ENCODE measurements around the gene IDI2.
"Not testable (repeated sequence)": the region's sequence is repeated elsewhere in the genome, so short reads cannot be mapped to it uniquely, and the experiment has no call there.

Gene IDI2

DNA sequence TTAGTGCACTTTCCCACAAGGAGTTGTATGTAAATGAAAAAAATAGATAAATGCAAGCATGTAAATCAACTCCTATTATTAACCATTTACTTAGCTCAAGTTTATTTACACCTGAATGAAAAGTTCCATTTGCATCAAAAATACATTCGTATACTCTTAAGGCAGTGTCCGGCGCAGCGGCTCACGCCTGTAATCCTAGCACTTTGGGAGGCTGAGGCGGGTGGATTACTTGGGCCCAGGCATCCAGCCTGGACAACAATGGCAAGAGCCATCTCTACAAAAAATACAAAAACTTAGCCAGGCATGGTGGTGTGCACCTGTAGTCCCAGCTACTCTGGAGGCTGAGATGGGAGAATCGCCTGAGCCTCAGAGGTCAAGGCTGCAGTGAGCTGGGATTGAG, 4.2 kb upstream of the IDI2 start:
- H3K36me3 ChIP-seq (ENCODE audit: insufficient read depth, low read length): no peaks in the 10 kb centered on the region
- 94% methylated on average over 7 of the region's 7 CpGs for WGBS
- no peaks in the 10 kb centered on the region for H3K27me3 ChIP-seq (ENCODE audit: insufficient read depth, low read length)
- H3K9ac ChIP-seq (ENCODE audit: low read depth, low read length): no peak overlapping the region
- no peak overlapping the region for H3K4me3 ChIP-seq (ENCODE audit: low read length)
- H3K9me3 ChIP-seq (ENCODE audit: insufficient read depth, low read depth, low read length): no peaks in the 10 kb centered on the region
- H3K4me1 ChIP-seq (ENCODE audit: insufficient read depth, low read length): no peaks in the 10 kb centered on the region
- no peak overlapping the region for H3K27ac ChIP-seq (ENCODE audit: low read depth, low read length)

DNA sequence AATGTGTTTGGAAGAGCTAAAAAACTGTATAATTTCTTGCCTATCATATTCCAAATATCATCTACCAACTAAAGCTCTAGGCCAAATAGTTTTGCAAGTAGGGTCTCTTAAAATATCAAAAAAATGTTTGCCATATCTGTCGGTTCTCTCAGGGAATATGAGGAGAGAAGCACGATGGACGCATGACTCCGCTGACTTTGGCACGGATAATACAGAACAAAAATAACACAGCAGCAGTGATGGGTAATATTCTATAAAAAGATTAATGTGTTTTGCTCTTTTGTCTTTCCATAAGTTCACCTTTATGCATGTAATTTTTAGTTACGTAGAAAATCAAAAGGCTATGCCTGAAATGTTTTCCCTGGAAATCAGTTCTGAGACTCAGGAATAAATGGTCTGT, 919 bp upstream of the IDI2 start:
- Histone ChIP-seq H3K27ac (ENCODE audit: low read depth, low read length) (no peak overlapping the region), H3K27me3 (ENCODE audit: insufficient read depth, low read length) (no peaks in the 10 kb centered on the region), H3K9ac (ENCODE audit: low read depth, low read length) (no peak overlapping the region), H3K4me1 (ENCODE audit: insufficient read depth, low read length) (no peaks in the 10 kb centered on the region), H3K36me3 (ENCODE audit: insufficient read depth, low read length) (no peaks in the 10 kb centered on the region), H3K4me3 (ENCODE audit: low read length) (no peak overlapping the region), H3K9me3 (ENCODE audit: insufficient read depth, low read depth, low read length) (no peaks in the 10 kb centered on the region)
- WGBS: 92% methylated on average over 6 of the region's 6 CpGs

DNA sequence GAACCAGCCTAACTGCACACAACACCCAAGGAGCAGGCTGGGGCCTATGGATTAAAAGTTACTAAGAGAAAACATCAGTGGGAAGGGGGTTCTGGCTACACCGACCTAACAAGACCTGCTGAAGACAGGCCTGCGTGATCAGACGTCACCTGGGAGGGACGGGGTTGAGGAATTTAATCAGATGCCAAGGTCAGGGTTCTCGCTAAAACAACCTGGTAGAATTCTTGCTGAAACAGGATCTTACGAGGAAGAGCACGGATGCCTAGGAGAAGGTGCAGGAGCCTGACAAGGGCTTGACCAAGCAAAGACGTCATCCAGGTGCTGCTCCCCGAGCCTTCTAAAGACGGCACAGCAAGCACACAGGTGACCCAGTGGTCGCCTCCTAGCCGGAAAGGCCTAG, 1.6 kb downstream of the IDI2 start:
- no peaks in the 10 kb centered on the region for H3K27me3 ChIP-seq (ENCODE audit: insufficient read depth, low read length)
- H3K4me1 ChIP-seq (ENCODE audit: insufficient read depth, low read length): no peaks in the 10 kb centered on the region
- WGBS: 95% methylated on average over 12 of the region's 12 CpGs

DNA sequence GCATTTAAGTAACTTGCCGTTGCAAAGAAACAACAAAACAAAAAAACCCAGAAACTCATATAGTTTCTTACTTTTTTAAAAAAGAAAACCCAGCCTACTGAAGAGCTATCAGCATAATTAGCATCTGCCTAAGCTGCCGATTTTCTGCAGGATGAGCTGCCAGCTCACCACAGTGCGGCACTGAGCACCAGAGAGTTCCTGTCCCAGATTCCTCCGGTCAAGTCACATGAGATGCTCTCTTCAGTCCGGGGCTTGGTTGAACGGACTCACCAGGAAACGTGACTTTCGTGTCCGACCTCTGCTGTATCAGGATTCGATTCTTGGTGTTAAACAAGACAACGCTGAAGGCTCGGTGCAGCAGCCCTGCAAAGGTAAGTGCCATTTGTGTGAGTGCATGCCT, 3.2 kb downstream of the IDI2 start:
- H3K36me3 ChIP-seq (ENCODE audit: insufficient read depth, low read length): peaks cover 22% of the 10 kb centered on the region
- H3K27me3 ChIP-seq (ENCODE audit: insufficient read depth, low read length): no peaks in the 10 kb centered on the region
- no peak overlapping the region for H3K4me3 ChIP-seq (ENCODE audit: low read length)
- 82% methylated on average over 12 of the region's 12 CpGs for WGBS
- no peak overlapping the region for H3K27ac ChIP-seq (ENCODE audit: low read depth, low read length)
- 0 out of 2 replicates have a peak overlapping the region, but pooled peaks have one; percentile 25 for H3K9ac ChIP-seq (ENCODE audit: low read depth, low read length)
- no peaks in the 10 kb centered on the region for H3K4me1 ChIP-seq (ENCODE audit: insufficient read depth, low read length)
- H3K9me3 ChIP-seq (ENCODE audit: insufficient read depth, low read depth, low read length): no peaks in the 10 kb centered on the region

More for the DNA sequence above, 1.6 kb downstream of the IDI2 start:
- no peak overlapping the region for H3K9ac ChIP-seq (ENCODE audit: low read depth, low read length)
- peaks cover 9% of the 10 kb centered on the region for H3K36me3 ChIP-seq (ENCODE audit: insufficient read depth, low read length)
- no peak overlapping the region for H3K27ac ChIP-seq (ENCODE audit: low read depth, low read length)
- no peaks in the 10 kb centered on the region for H3K9me3 ChIP-seq (ENCODE audit: insufficient read depth, low read depth, low read length)
- H3K4me3 ChIP-seq (ENCODE audit: low read length): no peak overlapping the region

DNA sequence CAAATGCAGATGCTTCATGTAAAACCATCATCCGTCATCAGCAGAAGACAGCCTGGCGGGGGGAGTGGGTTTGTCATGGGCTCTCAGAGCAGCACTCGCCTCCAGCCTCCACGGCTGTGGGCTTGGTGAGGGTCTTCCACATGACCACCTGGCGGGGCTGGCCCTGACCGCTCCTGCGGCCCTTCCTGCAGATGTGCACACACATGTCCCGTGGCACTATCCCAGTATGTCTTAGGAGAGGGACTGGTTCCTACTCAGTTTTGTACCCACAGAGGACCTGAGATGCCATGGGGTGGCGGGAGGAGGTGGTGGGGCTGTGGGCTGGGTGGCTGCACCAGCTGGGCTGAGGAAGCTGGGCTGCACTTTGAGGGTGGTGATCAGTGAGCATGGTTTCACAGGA, 4.7 kb downstream of the IDI2 start:
- Histone ChIP-seq H3K9me3 (ENCODE audit: insufficient read depth, low read depth, low read length) (no peaks in the 10 kb centered on the region), H3K27me3 (ENCODE audit: insufficient read depth, low read length) (no peaks in the 10 kb centered on the region), H3K4me1 (ENCODE audit: insufficient read depth, low read length) (no peaks in the 10 kb centered on the region), H3K27ac (ENCODE audit: low read depth, low read length) (no peak overlapping the region), H3K4me3 (ENCODE audit: low read length) (no peak overlapping the region), H3K9ac (ENCODE audit: low read depth, low read length) (no peak overlapping the region), H3K36me3 (ENCODE audit: insufficient read depth, low read length) (peaks cover 36% of the 10 kb centered on the region)
- 95% methylated on average over 9 of the region's 9 CpGs for WGBS

DNA sequence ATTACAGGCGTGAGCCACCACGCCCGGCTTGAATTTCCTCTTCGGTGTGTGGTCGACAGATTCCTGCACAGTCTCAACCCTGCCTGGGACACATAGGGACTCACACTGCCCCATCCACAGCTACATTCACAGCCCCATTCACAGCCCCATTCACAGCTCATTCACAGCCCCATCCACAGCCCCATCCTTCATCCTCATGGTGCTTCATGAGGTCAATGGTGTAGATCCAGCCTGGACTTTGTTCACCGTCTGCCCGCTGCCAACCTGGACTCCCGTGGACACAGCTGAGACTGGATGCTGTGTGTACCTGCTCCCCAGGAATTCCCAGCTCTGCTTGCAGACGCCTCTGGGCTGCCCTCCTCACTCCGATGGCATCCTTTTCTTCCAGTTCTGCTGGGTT, 5.2 kb downstream of the IDI2 start:
- H3K36me3 ChIP-seq (ENCODE audit: insufficient read depth, low read length): peaks cover 41% of the 10 kb centered on the region
- H3K9me3 ChIP-seq (ENCODE audit: insufficient read depth, low read depth, low read length): no peaks in the 10 kb centered on the region
- no peak overlapping the region for H3K9ac ChIP-seq (ENCODE audit: low read depth, low read length)
- no peaks in the 10 kb centered on the region for H3K4me1 ChIP-seq (ENCODE audit: insufficient read depth, low read length)
- H3K27me3 ChIP-seq (ENCODE audit: insufficient read depth, low read length): no peaks in the 10 kb centered on the region
- no peak overlapping the region for H3K4me3 ChIP-seq (ENCODE audit: low read length)
- 88% methylated on average over 10 of the region's 10 CpGs for WGBS
- H3K27ac ChIP-seq (ENCODE audit: low read depth, low read length): no peak overlapping the region

DNA sequence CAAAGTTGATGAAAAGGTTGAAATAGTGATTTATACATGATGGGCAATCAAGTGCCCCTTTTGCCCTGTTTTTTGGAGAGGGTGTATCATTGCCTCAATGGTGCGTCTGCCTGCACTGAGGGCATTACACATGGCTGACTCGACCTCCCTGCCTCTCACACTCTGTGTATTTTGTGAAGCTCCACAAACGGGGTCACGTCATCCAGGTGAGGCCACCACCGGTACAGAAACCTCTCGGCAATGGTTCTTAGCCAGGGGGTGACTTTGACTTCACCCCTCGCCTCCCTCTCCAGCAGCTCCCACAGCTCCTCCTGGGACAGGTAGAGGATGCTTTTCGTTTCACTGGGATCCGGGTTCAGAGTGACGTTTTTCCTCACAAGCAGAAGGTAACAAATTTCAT, 6.3 kb downstream of the IDI2 start:
- H3K9me3 ChIP-seq (ENCODE audit: insufficient read depth, low read depth, low read length): no peaks in the 10 kb centered on the region
- no peak overlapping the region for H3K27ac ChIP-seq (ENCODE audit: low read depth, low read length)
- peaks cover 51% of the 10 kb centered on the region for H3K36me3 ChIP-seq (ENCODE audit: insufficient read depth, low read length)
- H3K27me3 ChIP-seq (ENCODE audit: insufficient read depth, low read length): no peaks in the 10 kb centered on the region
- H3K4me1 ChIP-seq (ENCODE audit: insufficient read depth, low read length): no peaks in the 10 kb centered on the region
- whole genome bisulfite sequencing: 91% methylated on average over 10 of the region's 10 CpGs
- H3K9ac ChIP-seq (ENCODE audit: low read depth, low read length): no peak overlapping the region
- no peak overlapping the region for H3K4me3 ChIP-seq (ENCODE audit: low read length)

GRCh38 chr10:1015688-1016087, 10.0 kb downstream of the IDI2 start:
- Histone ChIP-seq H3K9me3 (ENCODE audit: insufficient read depth, low read depth, low read length) (no peaks in the 10 kb centered on the region), H3K36me3 (ENCODE audit: insufficient read depth, low read length) (peaks cover 83% of the 10 kb centered on the region), H3K27me3 (ENCODE audit: insufficient read depth, low read length) (no peaks in the 10 kb centered on the region), H3K4me3 (ENCODE audit: low read length) (no peak overlapping the region), H3K27ac (ENCODE audit: low read depth, low read length) (no peak overlapping the region), H3K9ac (ENCODE audit: low read depth, low read length) (no peak overlapping the region), H3K4me1 (ENCODE audit: insufficient read depth, low read length) (no peaks in the 10 kb centered on the region)
- 96% methylated on average over 11 of the region's 11 CpGs for WGBS

DNA sequence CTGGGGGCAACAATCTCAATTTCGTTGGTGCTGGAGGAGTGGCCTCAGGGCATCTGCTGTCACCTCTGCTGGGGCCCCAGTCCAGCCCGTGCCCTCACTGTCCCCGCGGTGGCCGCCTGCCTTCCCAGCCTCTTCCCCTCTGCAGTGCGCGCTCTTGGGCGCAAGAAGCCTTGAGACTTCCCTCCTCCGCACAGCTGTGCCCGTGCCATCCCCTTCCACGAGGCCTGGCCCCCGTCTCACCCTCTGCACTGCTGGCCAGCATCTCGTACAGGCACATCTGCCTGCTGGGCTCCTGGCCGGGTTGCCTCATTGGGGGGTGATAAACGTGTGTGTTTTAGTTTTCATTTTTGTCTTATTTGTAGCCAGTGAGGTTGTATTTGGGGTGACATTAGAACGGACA, 14.0 kb downstream of the IDI2 start:
- H3K27me3 ChIP-seq (ENCODE audit: insufficient read depth, low read length): no peaks in the 10 kb centered on the region
- H3K9ac ChIP-seq (ENCODE audit: low read depth, low read length): no peak overlapping the region
- H3K27ac ChIP-seq (ENCODE audit: low read depth, low read length): no peak overlapping the region
- H3K9me3 ChIP-seq (ENCODE audit: insufficient read depth, low read depth, low read length): no peaks in the 10 kb centered on the region
- no peaks in the 10 kb centered on the region for H3K4me1 ChIP-seq (ENCODE audit: insufficient read depth, low read length)
- H3K36me3 ChIP-seq (ENCODE audit: insufficient read depth, low read length): peaks cover 93% of the 10 kb centered on the region
- H3K4me3 ChIP-seq (ENCODE audit: low read length): no peak overlapping the region
- WGBS: 97% methylated on average over 16 of the region's 16 CpGs

- no peak overlapping the region for H3K9ac ChIP-seq (ENCODE audit: low read depth, low read length)
- H3K27me3 ChIP-seq (ENCODE audit: insufficient read depth, low read length): no peaks in the 10 kb centered on the region
- H3K27ac ChIP-seq (ENCODE audit: low read depth, low read length): no peak overlapping the region
- H3K4me3 ChIP-seq (ENCODE audit: low read length): no peak overlapping the region
- no peaks in the 10 kb centered on the region for H3K9me3 ChIP-seq (ENCODE audit: insufficient read depth, low read depth, low read length)
- WGBS: 91% methylated on average over 7 of the region's 7 CpGs
- H3K36me3 ChIP-seq (ENCODE audit: insufficient read depth, low read length): peaks cover 93% of the 10 kb centered on the region
- no peaks in the 10 kb centered on the region for H3K4me1 ChIP-seq (ENCODE audit: insufficient read depth, low read length)
Measured at GRCh38 chr10:1010703-1011102, 15.0 kb downstream of the IDI2 start.

- not testable (repeated sequence) for H3K9ac ChIP-seq (ENCODE audit: low read depth, low read length); H3K27ac ChIP-seq (ENCODE audit: low read depth, low read length)
- peaks cover 94% of the 10 kb centered on the region for H3K36me3 ChIP-seq (ENCODE audit: insufficient read depth, low read length)
Measured at GRCh38 chr10:1009947-1010346, 15.7 kb downstream of the IDI2 start.

GRCh38 chr10:1009071-1009494, 16.6 kb downstream of the IDI2 start:
- Histone ChIP-seq H3K36me3 (ENCODE audit: insufficient read depth, low read length) (peaks cover 94% of the 10 kb centered on the region), H3K4me1 (ENCODE audit: insufficient read depth, low read length) (no peaks in the 10 kb centered on the region), H3K27me3 (ENCODE audit: insufficient read depth, low read length) (no peaks in the 10 kb centered on the region), H3K9ac (ENCODE audit: low read depth, low read length) (no peak overlapping the region), H3K27ac (ENCODE audit: low read depth, low read length) (no peak overlapping the region), H3K4me3 (ENCODE audit: low read length) (no peak overlapping the region), H3K9me3 (ENCODE audit: insufficient read depth, low read depth, low read length) (no peaks in the 10 kb centered on the region)
- WGBS: 97% methylated on average over 9 of the region's 9 CpGs

More at GRCh38 chr10:1009947-1010346, 15.7 kb downstream of the IDI2 start:
- not testable (repeated sequence) for H3K27me3 ChIP-seq (ENCODE audit: insufficient read depth, low read length); H3K9me3 ChIP-seq (ENCODE audit: insufficient read depth, low read depth, low read length); H3K4me3 ChIP-seq (ENCODE audit: low read length); H3K4me1 ChIP-seq (ENCODE audit: insufficient read depth, low read length)
- 83% methylated on average over 7 of the region's 8 CpGs for WGBS

Data from HUES64 (cell line).